Stimulated activated CD8-positive, alpha-beta memory T cell treated with anti-CD3 and anti-CD28 coated beads, Interleukin-2, amount 100 ng/mL, for 48 hours (primary cell): Measurements from ENCODE around the gene GTF3C5.
"Not testable (repeated sequence)": the region's sequence is repeated elsewhere in the genome, so short reads cannot be mapped to it uniquely, and the experiment has no call there.

Source experiments
- DNase-seq, 2 donors: peaks; one replicate each; pipeline ENCODE4 v3.0.0-alpha.2; 2020; ENCODE audit warnings: low read depth in 2 of 2

GTF3C5 gene

DNA sequence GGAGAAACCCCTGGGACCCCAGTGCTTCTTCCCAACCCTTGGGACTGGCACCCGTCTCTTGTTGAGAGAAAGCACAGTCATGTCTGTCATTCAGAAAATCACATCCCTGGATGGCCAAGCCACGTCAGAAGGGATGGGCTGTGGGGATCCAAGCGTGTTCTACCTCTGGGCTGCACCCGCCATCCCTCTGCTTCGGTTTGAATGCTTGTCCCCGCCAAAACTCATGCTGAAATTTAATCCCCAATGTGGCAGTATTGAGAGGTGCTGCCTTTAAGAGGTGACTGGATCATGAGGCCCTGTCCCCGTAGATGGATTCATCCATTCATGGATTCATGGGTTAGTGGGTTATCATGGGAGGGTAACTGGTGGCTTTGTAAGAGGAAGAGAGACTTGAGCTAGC, 58.0 kb downstream of the GTF3C5 start:
- no peak for DNase-seq

- no peak for DNase-seq
Measured at GRCh38 chr9:133089271-133089671, 58.5 kb downstream of the GTF3C5 start.

- DNase-seq: no peak
Measured at GRCh38 chr9:133090187-133090586, 59.4 kb downstream of the GTF3C5 start.

DNA sequence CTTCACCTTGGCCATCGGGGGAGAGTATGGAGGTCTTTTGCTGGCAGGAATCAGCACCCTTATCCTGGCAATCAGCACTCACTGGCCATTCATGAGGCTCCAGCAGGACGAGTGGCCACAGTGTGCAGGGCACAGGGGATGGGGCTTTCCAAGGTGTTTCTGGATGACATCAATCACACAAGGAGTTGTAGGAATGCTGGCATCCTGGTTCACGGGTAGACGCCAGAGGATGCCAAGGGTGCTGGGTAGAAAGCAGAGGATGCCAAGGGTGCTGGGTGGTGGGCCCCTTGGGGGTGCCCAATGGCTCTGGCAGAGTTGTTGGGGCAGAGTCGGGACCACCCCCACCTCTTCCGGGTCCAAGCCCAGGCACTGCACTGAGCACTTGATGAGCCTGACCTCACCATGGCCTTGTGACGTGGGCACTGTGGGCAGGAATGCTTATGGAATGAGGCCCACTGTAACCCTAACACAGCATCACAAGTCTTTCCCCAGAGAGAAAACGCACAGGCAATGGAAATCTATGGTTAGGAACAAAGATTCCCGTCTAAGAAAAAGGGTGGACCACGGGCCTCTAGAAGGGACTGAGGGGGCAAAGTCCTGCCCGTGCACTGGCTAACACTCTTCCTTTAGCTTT, 60.1 kb downstream of the GTF3C5 start:
- no peak for DNase-seq

- DNase-seq: not testable (repeated sequence)
Measured at GRCh38 chr9:133094351-133094750, 63.6 kb downstream of the GTF3C5 start.

GRCh38 chr9:133094842-133095393, 64.1 kb downstream of the GTF3C5 start:
- DNase-seq: no peak

DNA sequence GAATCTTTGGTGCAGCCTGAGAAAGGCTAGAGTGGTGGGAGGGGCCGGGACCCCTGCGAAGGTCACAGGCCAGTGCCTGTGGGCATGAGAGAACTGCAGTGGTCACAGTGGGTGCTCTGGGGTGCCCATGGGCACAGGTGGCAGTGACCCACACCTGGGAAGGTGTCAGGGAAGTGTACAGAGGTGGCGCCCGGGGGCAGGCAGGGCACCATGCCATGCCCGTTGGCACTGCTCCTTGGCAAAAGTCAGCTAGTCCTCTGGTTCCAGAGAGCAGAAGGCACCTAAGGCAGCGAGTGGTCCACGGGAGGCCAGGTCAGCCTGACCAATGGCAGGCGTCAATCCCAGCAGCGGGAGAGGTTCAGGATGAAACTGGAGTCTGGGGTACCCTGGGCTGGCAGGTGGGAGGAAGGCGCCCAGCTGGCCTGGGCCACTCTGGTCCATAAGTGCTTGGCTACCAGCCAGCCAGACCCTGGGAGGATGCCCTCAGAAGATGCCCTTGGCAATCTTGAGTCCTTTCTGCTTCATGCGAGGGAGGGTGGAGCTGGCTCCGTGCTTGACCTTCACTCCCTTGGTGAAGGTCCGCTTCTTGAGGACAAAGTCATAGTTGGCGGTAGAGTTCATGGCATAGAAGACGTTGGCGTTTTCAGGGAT, 67.4 kb downstream of the GTF3C5 start:
- DNase-seq: no peak

DNA sequence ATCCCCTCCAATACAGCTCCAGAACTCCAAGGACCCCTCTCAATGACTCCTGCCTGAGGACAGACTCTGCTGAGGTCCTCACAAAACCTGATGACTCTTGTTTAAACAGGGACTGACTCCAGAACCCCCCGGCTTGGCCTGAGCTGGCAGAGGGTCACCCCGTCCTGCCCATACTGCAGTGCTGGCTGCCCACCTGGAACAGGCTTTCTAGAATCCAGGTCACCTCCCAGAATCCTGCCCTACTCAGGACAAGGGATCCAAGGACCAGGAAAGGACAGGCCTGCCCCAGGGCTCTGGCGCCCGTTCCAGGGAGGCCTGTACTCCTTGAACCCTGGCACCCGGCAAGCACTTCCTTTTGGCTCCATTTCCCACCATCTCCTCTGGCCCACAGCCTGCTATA, 68.1 kb downstream of the GTF3C5 start:
- DNase-seq: no peak

DNA sequence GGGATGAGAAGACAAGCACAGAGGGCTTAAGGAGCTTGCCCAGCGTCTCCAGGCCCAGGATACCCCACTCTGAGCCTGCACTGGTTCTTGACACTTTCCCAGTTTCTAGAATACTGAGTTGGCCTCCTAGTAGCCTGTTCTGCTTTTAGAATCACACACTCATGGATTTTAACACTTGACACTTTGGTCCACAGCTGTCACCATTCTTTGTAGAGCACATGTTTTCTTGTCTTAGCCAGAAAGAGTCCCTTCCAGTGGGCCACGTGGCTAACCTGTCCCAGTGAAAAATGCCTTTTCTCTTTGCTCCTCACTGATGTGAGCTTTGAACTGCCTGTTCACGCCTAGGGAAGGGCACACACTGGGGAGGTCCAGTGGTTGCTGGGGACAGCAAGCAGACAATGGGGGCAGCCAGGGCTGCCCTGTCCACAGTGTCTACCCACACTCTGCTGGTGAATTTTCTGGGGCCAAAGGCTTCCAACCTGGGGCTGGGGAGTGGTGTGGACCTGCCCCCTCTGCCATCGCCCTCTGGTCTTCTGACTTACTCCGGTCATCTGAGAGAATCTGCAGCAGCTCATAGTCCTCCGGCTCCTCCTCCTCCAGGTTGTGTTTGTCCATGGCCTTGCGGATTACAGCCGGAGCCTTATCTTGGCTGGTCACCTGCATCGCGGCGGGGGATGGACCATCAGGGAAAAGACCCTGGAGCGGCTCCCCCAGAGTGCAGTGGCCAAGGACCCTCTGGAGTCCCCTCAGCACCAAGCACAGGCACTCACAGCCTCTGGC, 69.1 kb downstream of the GTF3C5 start:
- no peak for DNase-seq

DNA sequence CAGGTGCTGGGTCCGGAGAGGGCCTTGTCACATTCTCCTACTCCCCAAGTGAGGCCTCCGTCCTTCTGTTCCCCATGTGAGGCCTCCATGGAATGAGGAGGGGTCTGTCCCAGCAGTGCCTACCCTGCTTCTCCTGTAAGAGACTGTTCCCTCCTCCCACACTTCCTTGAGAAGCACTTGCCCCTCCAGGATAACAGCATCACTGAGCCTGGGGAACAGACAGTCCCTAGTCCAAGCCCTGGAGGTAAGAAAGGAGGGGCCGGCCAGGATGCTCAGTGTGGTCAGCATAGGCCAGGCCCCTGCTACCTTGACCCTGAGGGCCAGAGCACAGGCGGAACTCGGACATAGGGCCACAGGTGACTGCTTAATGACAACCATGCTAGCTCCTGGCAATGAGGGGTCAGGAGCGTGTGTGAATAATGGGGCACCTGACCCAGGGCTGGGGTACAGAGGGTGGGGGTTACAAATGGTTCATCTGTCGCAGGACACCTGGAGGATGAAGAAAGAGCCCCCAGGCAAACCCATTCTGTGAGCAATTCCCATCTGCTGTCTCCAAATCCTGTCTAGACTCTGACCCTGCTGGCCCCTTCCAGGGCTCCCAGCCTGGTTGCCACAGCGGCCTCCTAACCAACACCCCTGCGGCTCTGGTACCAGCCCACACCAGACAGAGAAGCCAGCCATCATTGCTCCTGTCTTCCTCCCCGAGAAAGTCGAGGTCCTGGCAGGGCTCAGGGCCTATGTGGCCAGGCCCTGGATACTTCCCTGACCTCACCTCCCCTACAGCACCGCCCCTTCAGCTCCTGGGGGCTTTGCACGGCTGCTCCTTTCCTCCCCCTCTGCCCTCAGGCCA, 69.9 kb downstream of the GTF3C5 start:
- DNase-seq: no peak

- DNase-seq: no peak
Measured at GRCh38 chr9:133101356-133102189, 70.8 kb downstream of the GTF3C5 start.

GRCh38 chr9:133102190-133103021, 71.6 kb downstream of the GTF3C5 start:
- DNase-seq: no peak

- DNase-seq: peak in 1 of 2 donors; percentile 34
Measured at GRCh38 chr9:133103183-133103986, 72.6 kb downstream of the GTF3C5 start.

- DNase-seq: no peak
Measured at GRCh38 chr9:133103987-133104505, 73.2 kb downstream of the GTF3C5 start.

DNA sequence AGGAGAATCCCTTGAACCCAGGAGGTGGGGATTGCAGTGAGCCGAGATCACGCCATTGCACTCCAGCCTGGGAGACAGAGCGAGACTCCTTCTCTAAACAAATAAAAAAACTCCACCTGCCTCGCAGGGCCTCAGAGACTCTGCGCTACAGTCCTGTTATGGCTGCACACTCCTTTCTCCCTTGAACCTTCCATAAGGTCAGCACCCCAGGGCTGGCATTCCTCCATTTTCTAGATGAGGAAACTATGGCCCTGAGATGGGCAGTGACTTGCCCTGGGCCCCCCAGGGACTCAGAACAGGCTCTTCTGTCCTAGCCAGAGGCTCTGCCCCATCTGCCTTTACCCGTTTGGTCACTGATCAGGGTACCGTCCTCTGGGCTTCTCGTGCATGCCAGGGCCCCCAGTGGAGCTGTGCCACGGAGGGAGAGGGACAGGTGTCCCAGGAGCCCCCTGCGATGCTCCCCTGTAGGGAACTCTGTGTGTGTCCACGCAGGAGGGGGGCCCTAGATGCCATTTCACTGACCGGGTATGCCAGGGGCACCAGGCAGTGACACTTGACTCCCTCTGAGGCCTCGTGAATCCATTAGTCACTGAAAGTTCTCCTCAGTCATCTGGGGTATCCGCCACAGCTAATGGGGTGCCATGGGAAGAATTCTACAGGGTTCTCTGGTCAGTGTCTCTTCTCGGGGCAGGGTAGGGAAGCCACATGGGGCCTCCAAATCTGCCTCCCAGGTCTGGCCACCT, 74.1 kb downstream of the GTF3C5 start:
- no peak for DNase-seq

- no peak for DNase-seq
Measured at GRCh38 chr9:133105461-133105770, 74.6 kb downstream of the GTF3C5 start.

- DNase-seq: no peak
Measured at GRCh38 chr9:133106511-133107244, 75.9 kb downstream of the GTF3C5 start.
